Pancreas (tissue), 10 donors: Measurements from ENCODE around the gene DUSP22. TPM values are rescaled to one million over a fixed set of nuclear protein-coding genes. Genes with fewer than 3 reads are reported as not detected.

Source experiments
- ATAC-seq, 4 donors: fragments of 200-7000 bp; cut with Tn5 transposase; one replicate each; pipeline versions ENCODE4 v1.8.0 to v1.9.1; 2020; ENCODE audit warnings: mild to moderate bottlenecking in 4 of 4, moderate library complexity in 4 of 4
- DNase-seq, 6 donors: peaks; one replicate each; pipeline ENCODE4 v3.0.0-alpha.2; 2020
- FAIRE-seq: peaks from 2 replicates; lab custom pipeline; 2012; peaks lifted over from hg19 to GRCh38; lab: Jason Lieb, UNC
- H3K27ac ChIP-seq, 4 donors: fragments of 200-600 bp; sonication (generic); 1 replicate in 3 of 4; 2 replicates in 1 of 4; pipeline versions ENCODE4 v1.5.0 to v1.8.0; 2020
- H3K27me3 ChIP-seq, 4 donors: fragments of 200-600 bp; one replicate each; pipeline ENCODE4 v1.8.0; 2021
- H3K36me3 ChIP-seq, 3 donors: fragments of 200-600 bp; sonication (generic) in 1 of 3; one replicate each; pipeline versions ENCODE4 v1.5.0 to v1.8.0; 2020 to 2021
- H3K4me1 ChIP-seq, 3 donors: fragments of 200-600 bp; one replicate each; pipeline ENCODE4 v1.8.0; 2021
- H3K4me3 ChIP-seq, 4 donors: fragments of 200-600 bp; sonication (generic) in 2 of 4; one replicate each; pipeline versions ENCODE4 v1.5.0 to v1.8.0; 2020 to 2021
- H3K9me3 ChIP-seq, 4 donors: fragments of 200-600 bp; one replicate each; pipeline ENCODE4 v1.8.0; 2021
- CTCF ChIP-seq, 4 donors: fragments of 200-600 bp; sonication (generic) in 3 of 4; IDR thresholded peaks; one replicate each; pipeline versions ENCODE4 v1.5.0 to v1.8.0; 2021; ENCODE audit warnings: antibody characterized with exemption in 4 of 4
- WGBS, 2 donors: extraction: QIAGEN DNeasy Blood & Tissue Kit; methylation state at CpG; one replicate each; pipeline ENCODE4 v1.1.7; 2013; 5-methylcytosine and 5-hydroxymethylcytosine counted together
- intact Hi-C, 3 donors: fragments of 100-400 bp; cut with DNase I; formaldehyde crosslinking; loops; one replicate each; pipeline versions ENCODE4 v1.11.1 to v1.14.2; 2022
- polyA plus RNA-seq, 2 donors: library from polyadenylated mRNA; stranded (reverse); fragments of 200-250 nt; gene quantifications; one replicate each; pipeline ENCODE4 v1.2.3, GENCODE V29; 2013
- total RNA-seq, 6 donors: library from RNA; stranded (reverse); fragmentation: NEBNext Ultra II Directional in 4 of 6; extraction: Animal tissue kit (Norgen Biotek cat#: 25700) in 4 of 6; gene quantifications; one replicate each; pipeline versions ENCODE4 v1.2.1 to v1.2.4, GENCODE V29; 2021 to 2023
- donor health status: healthy with polysubstance abuse.
- donor health status: DM: no; HTN: no; CAD: no; lungs with moderate emphysema.
- donor health status: DM: no; HTN: no; CAD: no.
- donor health status: control.
- donor health status: control.
- donor health status: Bipolar disorder and iron deficiency.
- donor health status: DM: yes; HTN: yes; CAD: no.
- donor health status: DM: no; HTN: no; CAD: no.
- donor health status: DM: no; HTN: no; CAD: no.
- donor health status: DM: yes; HTN: yes; CAD: no.

DUSP22 gene
- total and polyA plus RNA-seq, 8 donors, result 16.4 to 32.9 (median 24.6) TPM

GRCh38 chr6:340186-340955 lies 48.1 kb downstream of the DUSP22 start:
- no peak for ATAC-seq
- TF ChIP-seq CTCF (IDR thresholded peaks at IDR 0.05), result no peak
- no peaks in the 10 kb centered on the region for H3K4me1 ChIP-seq
- DNase-seq, result peak in 2 of 6 donors; percentile 38 to 55
- no peak for FAIRE-seq
- no peaks in the 10 kb centered on the region for H3K36me3 ChIP-seq
- H3K9me3 ChIP-seq, result no peaks in the 10 kb centered on the region
- no peak overlapping the region for H3K27ac ChIP-seq
- 74 to 83% methylated on average over 6 of the region's 6 CpGs for WGBS, 2 donors
- no peak overlapping the region for H3K4me3 ChIP-seq
- no peaks in the 10 kb centered on the region for H3K27me3 ChIP-seq
- intact Hi-C loops, result no loop called here

- intact Hi-C loops, result no loop called here
- FAIRE-seq, result no peak
- ATAC-seq, result peak in 3 of 4 donors; percentile 21 to 59 (median 43)
- peak in 2 of 6 donors; percentile 68 to 82 for DNase-seq
- Histone ChIP-seq H3K4me1 (no peaks in the 10 kb centered on the region), H3K27me3 (no peaks in the 10 kb centered on the region), H3K36me3 (no peaks in the 10 kb centered on the region), H3K4me3 (no peak overlapping the region), H3K27ac (no peak overlapping the region), H3K9me3 (no peaks in the 10 kb centered on the region)
- WGBS, 2 donors, result 88% methylated on average over 33 of the region's 33 CpGs
- TF ChIP-seq CTCF (IDR thresholded peaks at IDR 0.05), result no peak
Observed at GRCh38 chr6:340991-341827, 48.9 kb downstream of the DUSP22 start.

GRCh38 chr6:341914-342831 lies 49.9 kb downstream of the DUSP22 start:
- no peaks in the 10 kb centered on the region for H3K4me1 ChIP-seq
- no peak for FAIRE-seq
- intact Hi-C loops, result no loop called here
- TF ChIP-seq CTCF (IDR thresholded peaks at IDR 0.05), result no peak
- peak in 2 of 6 donors; percentile 50 to 55 for DNase-seq
- H3K27me3 ChIP-seq, result no peaks in the 10 kb centered on the region
- H3K4me3 ChIP-seq, result no peak overlapping the region
- no peak overlapping the region for H3K27ac ChIP-seq
- no peaks in the 10 kb centered on the region for H3K9me3 ChIP-seq
- 61 to 64% methylated on average over 16 of the region's 16 CpGs for WGBS, 2 donors
- H3K36me3 ChIP-seq, result no peaks in the 10 kb centered on the region
- no peak for ATAC-seq

- intact Hi-C loops, result no loop called here
- no peak for TF ChIP-seq CTCF (IDR thresholded peaks at IDR 0.05)
- H3K4me1 ChIP-seq, result no peaks in the 10 kb centered on the region
- ATAC-seq (no peak), DNase-seq (peak in 1 of 6 donors; percentile 50), FAIRE-seq (no peak)
- WGBS, 2 donors, result 79 to 83% methylated on average over 8 of the region's 8 CpGs
- no peak overlapping the region for H3K27ac ChIP-seq
- no peaks in the 10 kb centered on the region for H3K36me3 ChIP-seq
- no peak overlapping the region for H3K4me3 ChIP-seq
- no peaks in the 10 kb centered on the region for H3K27me3 ChIP-seq
- H3K9me3 ChIP-seq, result no peaks in the 10 kb centered on the region
Observed at GRCh38 chr6:342832-343179, 50.5 kb downstream of the DUSP22 start.
